ENCODE measurements around the gene GLUL. TPM values are rescaled to one million over a fixed set of nuclear protein-coding genes. Genes with fewer than 3 reads are reported as not detected.

GLUL gene
- total RNA-seq, 6 experiments from 2014 or later = 184 to 493 (median 389) TPM

DNA sequence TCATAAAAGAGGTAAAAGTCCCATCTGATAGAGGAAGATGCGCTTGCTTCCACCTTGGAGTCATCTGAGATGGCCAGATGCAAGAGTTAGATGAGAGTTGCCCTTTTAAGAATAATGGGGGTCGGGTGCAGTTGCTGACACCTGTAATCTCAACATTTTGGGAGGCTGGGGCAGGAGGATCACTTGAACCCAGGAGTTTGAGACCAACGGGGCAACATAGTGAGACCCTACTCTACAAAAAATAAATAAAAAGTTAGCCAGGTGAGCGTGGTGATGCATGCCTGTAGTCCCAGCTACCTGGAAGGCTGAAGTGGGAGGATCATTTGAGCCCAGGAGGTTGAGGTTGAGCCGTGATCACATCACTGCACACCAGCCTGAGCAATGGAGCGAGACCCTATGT, 22.4 kb upstream of the GLUL start:
- 70% methylated on average over 4 of the region's 6 CpGs for WGBS (ENCODE audit: insufficient coverage, low coverage, low lambda C conversion rate, missing lambda C conversion rate)
- peaks cover 0 to 3% (median 0%) of the 10 kb centered on the region in 4 donors for H3K4me1 ChIP-seq
- H3K9me3 ChIP-seq = no peaks in the 10 kb centered on the region
- no peaks in the 10 kb centered on the region for H3K27me3 ChIP-seq
- DNase-seq (no peak), ATAC-seq (no peak)
- no peaks in the 10 kb centered on the region for H3K36me3 ChIP-seq
- intact Hi-C loops (cut with DNase I) = no loop called here
- no peak overlapping the region for H3K4me3 ChIP-seq
- TF ChIP-seq POLR2A (IDR thresholded peaks at IDR 0.05) = no peak
- TF ChIP-seq, protein P1, sequence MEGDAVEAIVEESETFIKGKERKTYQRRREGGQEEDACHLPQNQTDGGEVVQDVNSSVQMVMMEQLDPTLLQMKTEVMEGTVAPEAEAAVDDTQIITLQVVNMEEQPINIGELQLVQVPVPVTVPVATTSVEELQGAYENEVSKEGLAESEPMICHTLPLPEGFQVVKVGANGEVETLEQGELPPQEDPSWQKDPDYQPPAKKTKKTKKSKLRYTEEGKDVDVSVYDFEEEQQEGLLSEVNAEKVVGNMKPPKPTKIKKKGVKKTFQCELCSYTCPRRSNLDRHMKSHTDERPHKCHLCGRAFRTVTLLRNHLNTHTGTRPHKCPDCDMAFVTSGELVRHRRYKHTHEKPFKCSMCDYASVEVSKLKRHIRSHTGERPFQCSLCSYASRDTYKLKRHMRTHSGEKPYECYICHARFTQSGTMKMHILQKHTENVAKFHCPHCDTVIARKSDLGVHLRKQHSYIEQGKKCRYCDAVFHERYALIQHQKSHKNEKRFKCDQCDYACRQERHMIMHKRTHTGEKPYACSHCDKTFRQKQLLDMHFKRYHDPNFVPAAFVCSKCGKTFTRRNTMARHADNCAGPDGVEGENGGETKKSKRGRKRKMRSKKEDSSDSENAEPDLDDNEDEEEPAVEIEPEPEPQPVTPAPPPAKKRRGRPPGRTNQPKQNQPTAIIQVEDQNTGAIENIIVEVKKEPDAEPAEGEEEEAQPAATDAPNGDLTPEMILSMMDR (IDR thresholded peaks at IDR 0.05) = no peak
- no peak overlapping the region for H3K27ac ChIP-seq

DNA sequence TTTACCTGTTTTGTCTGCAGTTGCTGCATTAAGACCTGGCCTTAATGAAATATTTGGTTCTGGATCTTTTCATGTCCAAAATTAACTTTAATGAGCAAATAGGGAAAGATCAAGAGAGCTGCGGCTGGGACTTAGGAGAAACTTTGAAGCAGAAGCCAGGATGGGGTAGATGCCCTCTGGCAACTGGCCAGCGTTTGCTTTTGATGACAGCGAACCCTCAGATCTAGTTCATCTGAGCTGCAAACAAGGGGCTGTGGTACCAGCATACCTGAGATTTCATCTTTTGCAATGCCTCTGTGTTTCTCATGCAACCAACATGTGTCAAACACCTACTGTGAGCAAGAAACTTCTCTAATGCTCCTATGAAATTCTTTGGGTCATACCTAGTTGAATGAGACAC, 21.9 kb upstream of the GLUL start:
- no peaks in the 10 kb centered on the region for H3K27me3 ChIP-seq
- no peak for TF ChIP-seq POLR2A (IDR thresholded peaks at IDR 0.05)
- TF ChIP-seq, protein P1 (IDR thresholded peaks at IDR 0.05) = no peak
- H3K9me3 ChIP-seq = no peaks in the 10 kb centered on the region
- DNase-seq = peak in 1 of 3 donors; percentile 27
- H3K27ac ChIP-seq = no peak overlapping the region
- H3K4me1 ChIP-seq = peaks cover 0 to 6% (median 0%) of the 10 kb centered on the region in 4 donors
- intact Hi-C loops (cut with DNase I) = no loop called here
- ATAC-seq = peak in 2 of 4 donors; percentile 18 to 51
- H3K4me3 ChIP-seq = no peak overlapping the region
- WGBS (ENCODE audit: insufficient coverage, low coverage, low lambda C conversion rate, missing lambda C conversion rate) = 33% methylated on average over 3 of the region's 3 CpGs
- H3K36me3 ChIP-seq = no peaks in the 10 kb centered on the region

DNA sequence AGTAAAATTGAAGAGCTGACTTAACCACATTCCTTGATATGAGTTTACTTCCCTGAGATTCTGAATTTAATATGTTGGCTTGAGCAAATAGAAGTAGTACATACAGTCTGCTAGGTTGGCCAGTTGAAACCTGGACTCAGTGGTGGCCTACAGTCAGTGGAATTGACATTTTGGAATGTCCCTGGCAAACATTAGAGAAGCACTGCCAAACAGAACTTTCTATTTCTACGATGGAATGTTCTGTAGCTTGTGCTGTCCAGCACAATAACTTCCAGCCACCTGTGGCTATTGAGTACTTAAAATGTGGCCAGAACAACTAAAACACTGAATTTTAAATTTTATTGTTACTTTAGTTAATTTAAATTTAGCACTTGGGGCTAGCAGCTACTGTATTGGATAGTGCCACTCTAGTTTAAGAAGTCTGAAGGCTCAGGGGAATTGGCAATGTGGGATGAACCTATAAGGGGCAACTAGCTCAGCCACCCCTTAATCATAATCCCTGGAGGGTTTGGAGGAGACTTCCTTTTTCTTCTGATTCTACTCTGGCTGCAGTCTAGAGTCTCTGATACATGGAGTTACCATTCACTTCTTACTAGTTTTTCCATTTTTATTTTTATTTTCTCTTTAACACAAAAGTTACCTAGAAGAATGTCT, 19.2 kb upstream of the GLUL start:
- peak; percentile 80 to 96 (median 92) for ATAC-seq
- H3K27me3 ChIP-seq = no peaks in the 10 kb centered on the region
- WGBS (ENCODE audit: insufficient coverage, low coverage, low lambda C conversion rate, missing lambda C conversion rate) = 44% methylated on average over 1 of the region's 1 CpG
- no peaks in the 10 kb centered on the region for H3K9me3 ChIP-seq
- TF ChIP-seq POLR2A (IDR thresholded peaks at IDR 0.05) = no peak
- TF ChIP-seq, protein P1 (IDR thresholded peaks at IDR 0.05) = no peak
- no peaks in the 10 kb centered on the region for H3K36me3 ChIP-seq
- H3K4me3 ChIP-seq = no peak overlapping the region
- no peak for DNase-seq
- H3K4me1 ChIP-seq = peaks cover 0 to 6% (median 0%) of the 10 kb centered on the region in 4 donors
- intact Hi-C loops (cut with DNase I) = no loop called here
- H3K27ac ChIP-seq = peak overlapping the region in 1 of 3 donors; percentile 48

DNA sequence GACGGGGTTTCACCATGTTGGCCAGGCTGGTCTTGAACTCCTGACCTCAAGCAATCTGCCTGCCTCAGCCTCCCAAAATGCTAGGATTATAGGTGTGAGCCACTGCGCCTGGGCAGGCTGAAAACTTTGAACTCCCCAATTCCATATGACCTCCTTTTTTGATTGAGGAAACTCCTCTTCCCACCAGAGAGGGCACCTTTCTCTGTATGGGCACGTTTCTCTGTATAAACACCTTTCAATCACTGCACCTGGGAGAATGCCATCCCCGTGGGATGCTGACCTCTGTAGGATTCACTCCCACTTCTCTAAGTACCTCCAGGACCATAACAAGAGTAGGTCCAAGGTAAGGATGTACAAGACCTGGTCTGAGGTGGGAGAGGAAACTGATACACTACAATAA, 18.5 kb upstream of the GLUL start:
- intact Hi-C loops (cut with DNase I) = no loop called here
- TF ChIP-seq POLR2A (IDR thresholded peaks at IDR 0.05) = no peak
- TF ChIP-seq, protein P1 (IDR thresholded peaks at IDR 0.05) = no peak

More for the DNA sequence above, 18.5 kb upstream of the GLUL start:
- 70% methylated on average over 3 of the region's 4 CpGs for WGBS (ENCODE audit: insufficient coverage, low coverage, low lambda C conversion rate, missing lambda C conversion rate)
- peaks cover 0 to 6% (median 0%) of the 10 kb centered on the region in 4 donors for H3K4me1 ChIP-seq
- ATAC-seq (no peak), DNase-seq (no peak)
- peak overlapping the region in 1 of 3 donors; percentile 14 for H3K27ac ChIP-seq
- no peaks in the 10 kb centered on the region for H3K36me3 ChIP-seq
- H3K9me3 ChIP-seq = no peaks in the 10 kb centered on the region
- no peaks in the 10 kb centered on the region for H3K27me3 ChIP-seq
- no peak overlapping the region for H3K4me3 ChIP-seq
